ENCODE data around the gene MDP1.
A peak's percentile ranks its signal among the peaks of the same experiment; 100 is the strongest.

Gene MDP1

GRCh38 chr14:24192933-24193332 lies 22.9 kb downstream of the MDP1 start:
- TF ChIP-seq CTCF (IDR thresholded peaks at IDR 0.05): no peak
- H3K27ac ChIP-seq: no peak overlapping the region

GRCh38 chr14:24190416-24190815 lies 25.4 kb downstream of the MDP1 start:
- DNase-seq (ENCODE audit: low spot score): no peak
- no peak overlapping the region for H3K27ac ChIP-seq
- H3K4me3 ChIP-seq: no peak overlapping the region
- no peak for TF ChIP-seq CTCF (IDR thresholded peaks at IDR 0.05)

More at GRCh38 chr14:24192933-24193332, 22.9 kb downstream of the MDP1 start:
- DNase-seq (ENCODE audit: low spot score): no peak
- H3K4me3 ChIP-seq: no peak overlapping the region

- Histone ChIP-seq H3K27ac (no peak overlapping the region), H3K4me3 (no peak overlapping the region)
- no peak for TF ChIP-seq CTCF (IDR thresholded peaks at IDR 0.05)
- DNase-seq (ENCODE audit: low spot score): no peak
Observed at GRCh38 chr14:24189460-24189859, 26.4 kb downstream of the MDP1 start.

- no peak for TF ChIP-seq CTCF (IDR thresholded peaks at IDR 0.05)
- Histone ChIP-seq H3K27ac (peak overlapping the region in 1 of 2 donors; percentile 88), H3K4me3 (peak overlapping the region; percentile 90)
- DNase-seq (ENCODE audit: low spot score): no peak
Observed at GRCh38 chr14:24189059-24189375, 26.8 kb downstream of the MDP1 start.

GRCh38 chr14:24188251-24189058 lies 27.4 kb downstream of the MDP1 start, which contains the start of gene IPO4:
Gene IPO4, minus strand, starts transcription at chr14:24188816. Its CDS starts 29 bp downstream, at chr14:24188787.
- Histone ChIP-seq H3K4me3 (peak within 1 kb of the TSS; percentile 90), H3K27ac (peak within 1 kb of the TSS; percentile 30 to 88)
- DNase-seq (ENCODE audit: low spot score): peak; percentile 98
- no peak for TF ChIP-seq CTCF (IDR thresholded peaks at IDR 0.05)

- DNase-seq (ENCODE audit: low spot score): peak; percentile 72
- no peak for TF ChIP-seq CTCF (IDR thresholded peaks at IDR 0.05)
- Histone ChIP-seq H3K4me3 (peak overlapping the region; percentile 90), H3K27ac (peak overlapping the region in 1 of 2 donors; percentile 88)
Observed at GRCh38 chr14:24187539-24187915, 28.3 kb downstream of the MDP1 start.
